ENCODE measurements around the gene SHC2.

SHC2 gene, protein sequence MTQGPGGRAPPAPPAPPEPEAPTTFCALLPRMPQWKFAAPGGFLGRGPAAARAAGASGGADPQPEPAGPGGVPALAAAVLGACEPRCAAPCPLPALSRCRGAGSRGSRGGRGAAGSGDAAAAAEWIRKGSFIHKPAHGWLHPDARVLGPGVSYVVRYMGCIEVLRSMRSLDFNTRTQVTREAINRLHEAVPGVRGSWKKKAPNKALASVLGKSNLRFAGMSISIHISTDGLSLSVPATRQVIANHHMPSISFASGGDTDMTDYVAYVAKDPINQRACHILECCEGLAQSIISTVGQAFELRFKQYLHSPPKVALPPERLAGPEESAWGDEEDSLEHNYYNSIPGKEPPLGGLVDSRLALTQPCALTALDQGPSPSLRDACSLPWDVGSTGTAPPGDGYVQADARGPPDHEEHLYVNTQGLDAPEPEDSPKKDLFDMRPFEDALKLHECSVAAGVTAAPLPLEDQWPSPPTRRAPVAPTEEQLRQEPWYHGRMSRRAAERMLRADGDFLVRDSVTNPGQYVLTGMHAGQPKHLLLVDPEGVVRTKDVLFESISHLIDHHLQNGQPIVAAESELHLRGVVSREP

DNA sequence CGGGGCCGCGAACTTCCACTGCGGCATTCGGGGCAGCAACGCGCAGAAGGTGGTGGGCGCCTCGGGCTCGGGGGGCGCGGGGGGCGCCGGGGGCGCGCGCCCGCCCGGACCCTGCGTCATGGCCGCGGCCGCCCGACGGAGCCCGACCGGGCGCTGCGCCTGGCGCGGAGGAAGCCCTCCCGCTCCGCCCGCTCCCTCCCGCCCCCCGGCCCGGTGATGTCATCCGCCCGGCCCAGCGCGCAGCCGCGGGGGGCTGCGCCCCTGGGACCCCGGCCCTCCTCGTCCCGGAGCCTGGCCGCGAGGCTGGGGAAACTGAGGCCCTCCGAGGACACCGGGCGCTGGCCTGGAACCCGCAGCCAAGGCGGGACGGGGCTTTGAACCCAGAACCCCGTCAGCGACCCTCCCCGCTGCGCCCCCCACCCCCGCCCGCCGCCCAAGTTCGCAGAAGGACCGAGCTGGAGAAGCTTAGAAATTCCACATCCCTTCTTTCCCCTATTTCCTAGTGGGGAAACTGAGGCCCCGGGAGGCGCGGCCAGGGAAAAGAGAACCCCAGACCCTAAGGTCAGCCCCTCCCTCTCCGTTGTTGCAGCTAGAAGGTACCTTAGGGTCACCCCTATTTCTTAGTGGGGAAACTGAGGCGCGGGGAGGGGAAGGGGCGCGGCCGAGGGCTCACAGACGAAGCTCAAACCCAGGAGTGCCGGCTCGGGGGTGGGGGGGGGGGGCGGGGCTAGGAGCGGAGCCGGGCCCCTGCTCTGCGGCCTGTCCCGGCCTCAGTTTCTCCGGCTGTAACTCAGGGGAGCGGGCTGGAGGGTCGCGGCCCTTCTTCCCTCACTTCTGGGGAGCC, at the start of gene SHC2:
Gene SHC2 (minus strand): TSS at position 157 of the 844 bp plus-strand sequence. CDS start 37 bp downstream, at position 120.
- TF ChIP-seq POLR2A (IDR thresholded peaks at IDR 0.05; ENCODE audit: low read length) = no peak
- no peak for TF ChIP-seq GATA1 (IDR thresholded peaks at IDR 0.05; ENCODE audit: low read depth, low read length)

DNA sequence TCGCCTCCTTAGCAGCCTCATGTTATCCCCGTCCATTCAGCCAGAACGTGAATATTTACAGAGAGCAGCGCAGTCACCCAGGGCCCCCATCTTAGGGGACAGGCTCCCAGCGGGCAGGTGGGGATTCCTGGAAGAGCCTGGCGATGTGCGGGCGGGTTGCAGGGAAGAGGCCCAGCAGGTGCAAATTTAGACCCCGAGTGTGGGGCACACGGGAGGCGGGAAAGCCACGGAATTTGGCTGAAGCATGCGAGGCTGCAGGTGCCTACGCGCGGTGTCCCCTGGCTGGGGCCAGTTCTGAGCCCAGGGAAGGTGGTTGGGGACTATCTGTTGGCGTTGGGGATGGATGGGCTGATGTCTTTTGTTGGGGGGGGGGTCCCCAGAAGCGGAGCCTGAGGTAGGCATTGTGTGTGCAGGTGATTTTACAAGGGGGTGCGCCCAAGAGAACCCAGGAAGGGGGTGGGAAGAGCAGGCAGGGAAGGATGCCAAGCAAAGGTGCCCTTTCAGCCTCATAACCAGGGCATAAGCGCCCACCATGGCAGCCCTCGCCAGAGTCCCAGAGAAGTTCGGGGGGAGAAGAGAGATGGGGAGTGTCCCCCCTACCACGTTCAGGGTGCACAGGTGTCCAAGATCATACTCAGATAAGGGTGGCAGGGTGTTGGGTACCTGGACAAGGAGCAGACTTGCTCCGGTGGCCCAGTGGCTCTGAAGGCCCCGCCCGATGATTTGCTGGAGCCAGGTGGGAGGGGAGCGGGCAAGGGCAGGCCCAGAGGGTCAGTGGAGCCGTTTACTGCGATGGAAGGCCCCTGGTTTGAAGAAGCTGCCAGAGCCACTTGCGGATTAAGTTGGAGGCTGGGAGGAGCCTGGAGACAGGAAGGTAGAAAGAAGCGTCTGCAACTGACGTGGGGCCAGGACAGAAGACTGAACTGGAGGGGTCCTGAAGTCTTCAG, 47.6 kb upstream of the SHC2 start:
- DNase-seq = no peak

More for the DNA sequence above, at the start of gene SHC2:
- DNase-seq = no peak

DNA sequence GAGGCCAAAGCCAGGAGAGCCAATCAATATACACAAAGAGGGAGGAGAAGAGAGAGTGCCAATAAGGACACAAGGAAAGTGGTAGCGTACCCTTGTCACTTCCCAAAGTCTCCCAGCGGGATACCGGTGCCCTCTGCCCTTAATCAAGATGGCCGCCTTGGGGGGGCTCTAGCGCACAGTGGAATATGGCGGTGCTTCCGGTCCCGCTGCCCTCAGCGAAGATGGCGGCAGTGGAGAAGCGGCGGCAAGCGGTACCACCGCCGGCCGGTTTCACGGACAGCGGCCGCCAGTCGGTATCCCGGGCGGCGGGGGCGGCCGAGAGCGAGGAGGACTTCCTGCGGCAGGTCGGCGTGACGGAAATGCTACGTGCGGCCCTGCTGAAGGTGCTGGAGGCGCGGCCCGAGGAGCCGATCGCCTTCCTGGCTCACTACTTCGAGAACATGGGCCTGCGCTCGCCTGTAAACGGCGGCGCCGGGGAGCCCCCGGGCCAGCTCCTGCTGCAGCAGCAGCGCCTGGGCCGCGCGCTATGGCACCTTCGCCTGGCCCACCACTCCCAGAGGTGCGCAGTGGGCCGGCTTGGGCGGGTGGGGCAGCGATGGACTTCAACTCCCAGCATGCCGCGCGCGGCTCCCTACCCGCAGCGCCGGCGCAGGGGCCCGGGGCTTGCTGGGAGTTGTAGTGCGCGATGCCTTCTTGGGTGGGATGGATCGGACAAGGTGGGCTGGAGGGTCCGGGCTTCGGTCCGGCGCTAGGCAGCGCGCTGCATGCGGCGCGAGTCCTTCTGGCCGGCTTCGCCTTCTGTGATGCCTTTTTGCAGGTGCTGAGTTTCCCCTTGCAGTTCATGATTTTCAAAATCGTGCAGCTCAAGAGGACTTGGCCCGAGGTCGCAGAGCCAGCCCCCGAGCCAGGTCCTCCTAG, 46.7 kb upstream of the SHC2 start, which contains the start of gene TPGS1:
Gene TPGS1 (plus strand): TSS at position 212 of the 918 bp plus-strand sequence. CDS start 10 bp downstream, at position 222.
- peak; percentile 97 to 98 for DNase-seq
- TF ChIP-seq POLR2A (IDR thresholded peaks at IDR 0.05; ENCODE audit: low read length) = peak; percentile 73
- TF ChIP-seq GATA1 (IDR thresholded peaks at IDR 0.05; ENCODE audit: low read depth, low read length) = no peak

More for the DNA sequence above, 47.6 kb upstream of the SHC2 start:
- TF ChIP-seq GATA1 (IDR thresholded peaks at IDR 0.05; ENCODE audit: low read depth, low read length) (no peak), POLR2A (IDR thresholded peaks at IDR 0.05; ENCODE audit: low read length) (no peak)

DNA sequence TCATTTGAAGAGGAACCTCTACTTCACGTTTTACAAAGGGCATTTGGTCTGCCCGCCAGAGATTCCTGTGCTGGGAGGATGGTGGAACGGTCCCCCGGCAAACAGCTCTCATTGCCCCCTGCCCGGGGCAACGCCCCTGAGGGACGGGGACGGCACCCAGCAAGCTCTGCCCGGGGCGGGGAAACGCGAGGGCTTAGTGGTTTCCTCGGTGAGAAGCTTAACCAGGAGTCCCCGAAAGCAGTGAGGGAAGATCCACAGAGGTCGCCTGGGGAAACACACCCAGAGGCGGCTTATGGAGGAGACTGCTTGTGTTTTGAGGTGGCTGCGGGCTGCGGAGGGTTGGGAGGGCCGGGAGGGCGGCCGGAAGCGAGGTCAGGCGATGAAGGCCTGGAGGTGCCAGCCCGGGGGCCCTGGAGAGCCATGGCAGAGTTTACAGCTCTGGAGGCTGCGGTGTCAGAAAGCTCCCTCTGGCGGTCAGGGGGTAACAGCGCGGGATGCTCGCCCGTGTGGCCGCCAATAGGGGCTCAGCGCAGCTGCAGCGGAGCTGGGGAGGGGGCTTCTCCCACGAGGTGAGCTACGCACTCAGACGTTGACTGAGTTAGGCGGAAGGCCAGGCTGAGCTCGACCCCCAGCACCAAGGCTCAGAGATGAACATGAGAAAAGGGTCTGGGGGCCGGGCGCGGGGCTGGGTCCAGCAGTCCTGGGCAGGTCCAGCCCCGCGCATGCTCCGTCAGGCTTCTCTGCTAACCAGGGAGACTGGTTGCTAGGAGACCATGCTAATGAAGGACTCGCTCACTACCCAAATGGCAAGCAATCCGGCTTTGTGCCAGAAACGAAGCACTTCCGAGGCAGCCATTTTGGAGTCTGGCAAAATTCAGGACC, 45.8 kb upstream of the SHC2 start:
- DNase-seq = peak; percentile 99
- TF ChIP-seq POLR2A (IDR thresholded peaks at IDR 0.05; ENCODE audit: low read length) = peak; percentile 23
- no peak for TF ChIP-seq GATA1 (IDR thresholded peaks at IDR 0.05; ENCODE audit: low read depth, low read length)

DNA sequence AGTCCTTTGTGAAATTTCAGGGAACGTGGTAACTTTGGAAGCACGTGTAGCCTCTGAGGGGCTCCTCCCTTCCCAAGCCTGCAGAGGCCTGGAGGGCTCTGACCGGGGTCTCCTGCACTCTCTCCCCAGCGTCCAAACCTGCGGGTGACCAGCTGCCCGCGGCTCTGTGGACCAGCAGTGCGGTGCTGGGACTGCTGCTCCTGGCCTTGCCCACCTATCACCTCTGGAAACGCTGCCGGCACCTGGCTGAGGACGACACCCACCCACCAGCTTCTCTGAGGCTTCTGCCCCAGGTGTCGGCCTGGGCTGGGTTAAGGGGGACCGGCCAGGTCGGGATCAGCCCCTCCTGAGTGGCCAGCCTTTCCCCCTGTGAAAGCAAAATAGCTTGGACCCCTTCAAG, 43.8 kb upstream of the SHC2 start:
- TF ChIP-seq GATA1 (IDR thresholded peaks at IDR 0.05; ENCODE audit: low read depth, low read length) (no peak), POLR2A (IDR thresholded peaks at IDR 0.05; ENCODE audit: low read length) (no peak)
- DNase-seq = no peak

DNA sequence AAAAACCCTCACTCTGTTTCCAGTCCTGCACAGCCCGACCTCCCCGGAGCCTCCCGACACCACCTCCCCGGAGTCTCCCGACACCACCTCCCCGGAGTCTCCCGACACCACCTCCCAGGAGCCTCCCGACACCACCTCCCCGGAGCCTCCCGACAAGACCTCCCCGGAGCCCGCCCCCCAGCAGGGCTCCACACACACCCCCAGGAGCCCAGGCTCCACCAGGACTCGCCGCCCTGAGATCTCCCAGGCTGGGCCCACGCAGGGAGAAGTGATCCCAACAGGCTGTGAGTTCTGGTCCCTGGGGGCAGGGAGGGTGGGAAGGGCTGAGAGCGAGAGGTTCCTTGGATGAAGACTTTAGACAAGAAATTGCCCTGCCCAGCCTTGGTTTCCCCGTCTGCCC, 40.8 kb upstream of the SHC2 start:
- no peak for DNase-seq
- TF ChIP-seq POLR2A (IDR thresholded peaks at IDR 0.05; ENCODE audit: low read length) (no peak), GATA1 (IDR thresholded peaks at IDR 0.05; ENCODE audit: low read depth, low read length) (no peak)

DNA sequence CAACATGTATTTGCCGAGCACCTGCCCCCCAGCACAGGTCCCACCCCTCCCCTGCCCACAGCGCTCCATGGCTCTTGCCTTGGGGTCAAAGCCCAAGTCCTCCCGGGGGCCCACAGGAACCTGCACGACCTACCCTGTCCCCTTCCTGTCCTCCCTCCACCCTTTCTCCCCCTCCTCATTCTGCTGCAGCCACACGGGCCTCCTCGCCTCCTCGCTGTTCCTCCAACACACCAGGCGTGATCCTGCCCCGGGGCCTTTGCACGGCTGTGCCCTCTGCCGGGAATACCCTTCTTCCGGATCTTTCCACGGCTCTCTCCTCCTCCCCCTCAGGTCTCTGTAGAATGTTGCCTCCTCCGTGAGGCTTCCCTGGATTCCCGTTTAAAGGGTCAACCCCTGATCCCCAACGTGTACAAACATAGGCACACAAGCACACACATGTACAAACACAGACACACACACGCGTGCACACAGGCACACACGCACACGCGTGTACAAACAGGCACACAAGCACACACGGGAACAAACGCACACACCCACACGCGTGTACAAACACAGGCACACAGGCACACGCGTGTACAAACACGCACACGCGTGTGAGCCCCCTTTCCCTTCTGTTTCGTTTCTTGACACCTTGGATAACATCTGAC, 38.3 kb upstream of the SHC2 start:
- no peak for TF ChIP-seq GATA1 (IDR thresholded peaks at IDR 0.05; ENCODE audit: low read depth, low read length)
- no peak for TF ChIP-seq POLR2A (IDR thresholded peaks at IDR 0.05; ENCODE audit: low read length)
- no peak for DNase-seq

DNA sequence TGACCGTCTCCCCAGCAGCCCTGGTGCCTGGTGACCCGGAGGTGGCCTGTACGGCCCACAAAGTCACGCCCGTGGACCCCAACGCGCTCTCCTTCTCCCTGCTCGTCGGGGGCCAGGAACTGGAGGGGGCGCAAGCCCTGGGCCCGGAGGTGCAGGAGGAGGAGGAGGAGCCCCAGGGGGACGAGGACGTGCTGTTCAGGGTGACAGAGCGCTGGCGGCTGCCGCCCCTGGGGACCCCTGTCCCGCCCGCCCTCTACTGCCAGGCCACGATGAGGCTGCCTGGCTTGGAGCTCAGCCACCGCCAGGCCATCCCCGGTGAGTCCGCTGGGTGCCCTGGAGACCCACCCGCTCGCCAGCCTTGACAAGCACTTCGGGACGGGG, 37.7 kb upstream of the SHC2 start:
- no peak for DNase-seq
- TF ChIP-seq POLR2A (IDR thresholded peaks at IDR 0.05; ENCODE audit: low read length) = no peak

DNA sequence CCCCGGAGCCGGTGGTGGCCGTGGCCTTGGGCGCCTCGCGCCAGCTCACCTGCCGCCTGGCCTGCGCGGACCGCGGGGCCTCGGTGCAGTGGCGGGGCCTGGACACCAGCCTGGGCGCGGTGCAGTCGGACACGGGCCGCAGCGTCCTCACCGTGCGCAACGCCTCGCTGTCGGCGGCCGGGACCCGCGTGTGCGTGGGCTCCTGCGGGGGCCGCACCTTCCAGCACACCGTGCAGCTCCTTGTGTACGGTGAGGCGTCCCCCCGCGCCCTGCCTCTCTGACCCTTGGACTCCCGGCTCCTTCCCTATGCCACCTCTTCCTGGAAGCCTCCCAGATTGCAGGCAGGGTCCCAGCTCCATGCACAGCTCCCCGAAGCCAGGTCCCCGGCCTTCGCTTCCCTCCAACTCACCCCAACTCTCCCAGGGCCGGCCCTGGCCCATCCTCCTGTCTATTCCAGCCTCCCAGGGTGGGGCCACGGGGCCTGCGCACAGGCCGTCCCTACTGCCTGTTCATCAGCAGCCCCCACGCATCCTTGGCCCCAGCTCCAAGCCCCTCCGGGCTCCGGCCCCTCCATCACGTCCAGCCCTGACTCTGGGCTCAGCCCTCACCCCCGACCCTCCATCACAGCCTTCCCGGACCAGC, 37.2 kb upstream of the SHC2 start:
- no peak for TF ChIP-seq POLR2A (IDR thresholded peaks at IDR 0.05; ENCODE audit: low read length)
- TF ChIP-seq GATA1 (IDR thresholded peaks at IDR 0.05; ENCODE audit: low read depth, low read length) = no peak

DNA sequence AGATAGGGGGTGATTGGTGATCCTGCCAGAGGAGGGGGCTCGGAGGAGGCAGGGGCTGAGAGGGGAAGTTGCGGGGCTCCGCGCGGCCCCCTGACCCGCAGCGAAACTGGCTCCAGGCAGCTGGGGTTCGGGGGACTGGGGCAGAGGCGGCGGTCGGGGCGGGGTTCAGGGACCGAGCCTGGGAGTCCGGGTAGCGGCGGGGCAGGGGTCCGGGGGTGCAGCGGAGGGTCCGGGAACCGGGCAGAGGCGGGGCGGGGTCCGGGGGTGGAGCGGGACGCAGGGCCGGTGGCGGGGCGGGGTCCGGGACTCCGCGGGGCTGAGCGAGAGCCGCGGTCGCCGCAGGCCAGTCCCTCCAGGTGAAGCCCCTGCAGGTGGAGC, 36.6 kb upstream of the SHC2 start:
- no peak for TF ChIP-seq GATA1 (IDR thresholded peaks at IDR 0.05; ENCODE audit: low read depth, low read length)
- TF ChIP-seq POLR2A (IDR thresholded peaks at IDR 0.05; ENCODE audit: low read length) = no peak
- no peak for DNase-seq

More for the DNA sequence above, 37.2 kb upstream of the SHC2 start:
- no peak for DNase-seq
